Psoas muscle (tissue), 8 donors: Measurements from ENCODE around the gene GLRX2. TPM values are rescaled to one million over a fixed set of nuclear protein-coding genes. Genes with fewer than 3 reads are reported as not detected.

Source experiments
- ATAC-seq, 4 donors: fragments of 200-7000 bp; cut with Tn5 transposase; one replicate each; pipeline ENCODE4 v1.9.1; 2020; ENCODE audit warnings: moderate library complexity in 3 of 4, mild to moderate bottlenecking in 2 of 4
- DNase-seq, 2 donors: peaks; one replicate each; pipeline ENCODE4 v3.0.0-alpha.2; 2020
- H3K27ac ChIP-seq: fragments of 200-600 bp; one replicate; pipeline ENCODE4 v1.8.0; 2022
- H3K27me3 ChIP-seq, 3 donors: fragments of 200-600 bp in 1 of 3; one replicate each; pipeline versions ENCODE4 v1.6.1 to v1.8.0; 2013 to 2022; ENCODE audit warnings: low read length in 2 of 3, mild to moderate bottlenecking in 2 of 3, moderate library complexity in 1 of 3; ENCODE audit not compliant: insufficient read depth in 3 of 3
- H3K36me3 ChIP-seq, 2 donors: fragments of 200-600 bp in 1 of 2; one replicate each; pipeline versions ENCODE4 v1.6.1 to v1.8.0; 2013 to 2022; ENCODE audit warnings: low read depth in 1 of 2, mild to moderate bottlenecking in 1 of 2, moderate library complexity in 1 of 2; ENCODE audit not compliant: insufficient read depth in 1 of 2
- H3K4me1 ChIP-seq: fragments of 200-600 bp; one replicate; pipeline ENCODE4 v1.8.0; 2022
- H3K4me3 ChIP-seq: fragments of 200-600 bp; one replicate; pipeline ENCODE4 v1.8.0; 2022; ENCODE audit warnings: mild to moderate bottlenecking
- H3K9me3 ChIP-seq: fragments of 200-600 bp; one replicate; pipeline ENCODE4 v1.8.0; 2022
- WGBS, 3 donors: extraction: QIAGEN DNeasy Blood & Tissue Kit; methylation state at CpG; one replicate each; pipeline versions ENCODE4 v1.1.6 to v1.1.7; 2013; 5-methylcytosine and 5-hydroxymethylcytosine counted together
- intact Hi-C, 2 donors: fragments of 100-400 bp; cut with DNase I; formaldehyde crosslinking; loops; one replicate each; pipeline versions ENCODE4 v1.11.0 to v1.14.2; 2022
- polyA plus RNA-seq, 3 donors: library from polyadenylated mRNA; stranded (reverse); fragments of 200-250 nt; gene quantifications; one replicate each; pipeline ENCODE4 v1.2.3, GENCODE V29; 2013
- total RNA-seq, 4 donors: library from RNA; stranded (reverse); fragmentation: NEBNext Ultra II Directional in 2 of 4; extraction: Animal tissue kit (Norgen Biotek cat#: 25700) in 2 of 4; gene quantifications; one replicate each; pipeline versions ENCODE4 v1.2.1 to v1.2.4, GENCODE V29; 2021 to 2023
- TF ChIP-seq, protein P1 (sequence below): fragments of 200-600 bp; IDR thresholded peaks from one replicate; pipeline ENCODE4 v1.8.0; 2022; ENCODE audit warnings: antibody characterized with exemption
- donor health status: healthy with polysubstance abuse.
- donor health status: DM: no; HTN: no; CAD: no; lungs with moderate emphysema.
- donor health status: Bipolar disorder and iron deficiency.
- donor health status: healthy.
- donor health status: DM: yes; HTN: yes; CAD: no.
- donor health status: DM: no; HTN: no; CAD: no.
- donor health status: DM: no; HTN: no; CAD: no.
- donor health status: DM: yes; HTN: yes; CAD: no.

GLRX2 gene
- total and polyA plus RNA-seq, 7 donors = 41.3 to 97.9 (median 59.5) TPM

DNA sequence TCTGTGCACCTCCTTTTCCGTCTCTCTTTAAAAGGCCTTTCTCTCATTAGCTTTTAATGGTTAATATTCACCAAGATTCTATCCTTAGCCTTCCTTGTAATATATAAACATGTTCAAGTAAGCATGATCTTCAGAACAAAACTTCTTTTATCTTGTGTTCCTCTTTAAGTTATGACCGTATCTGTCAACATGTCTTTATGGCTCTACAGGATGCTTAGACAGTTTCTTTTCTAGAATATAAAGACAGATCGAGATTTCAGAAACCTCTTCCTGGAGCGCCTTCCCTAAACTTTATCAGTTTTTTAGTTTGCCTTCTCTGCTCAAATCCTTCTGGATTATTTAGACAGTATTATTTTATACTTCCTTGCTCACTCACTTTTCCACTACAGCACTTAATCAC is 38.6 kb downstream of the GLRX2 start:
- H3K4me3 ChIP-seq = no peak overlapping the region
- intact Hi-C loops = no loop called here
- no peak overlapping the region for H3K27ac ChIP-seq
- ATAC-seq (no peak), DNase-seq (no peak)
- TF ChIP-seq, protein P1, sequence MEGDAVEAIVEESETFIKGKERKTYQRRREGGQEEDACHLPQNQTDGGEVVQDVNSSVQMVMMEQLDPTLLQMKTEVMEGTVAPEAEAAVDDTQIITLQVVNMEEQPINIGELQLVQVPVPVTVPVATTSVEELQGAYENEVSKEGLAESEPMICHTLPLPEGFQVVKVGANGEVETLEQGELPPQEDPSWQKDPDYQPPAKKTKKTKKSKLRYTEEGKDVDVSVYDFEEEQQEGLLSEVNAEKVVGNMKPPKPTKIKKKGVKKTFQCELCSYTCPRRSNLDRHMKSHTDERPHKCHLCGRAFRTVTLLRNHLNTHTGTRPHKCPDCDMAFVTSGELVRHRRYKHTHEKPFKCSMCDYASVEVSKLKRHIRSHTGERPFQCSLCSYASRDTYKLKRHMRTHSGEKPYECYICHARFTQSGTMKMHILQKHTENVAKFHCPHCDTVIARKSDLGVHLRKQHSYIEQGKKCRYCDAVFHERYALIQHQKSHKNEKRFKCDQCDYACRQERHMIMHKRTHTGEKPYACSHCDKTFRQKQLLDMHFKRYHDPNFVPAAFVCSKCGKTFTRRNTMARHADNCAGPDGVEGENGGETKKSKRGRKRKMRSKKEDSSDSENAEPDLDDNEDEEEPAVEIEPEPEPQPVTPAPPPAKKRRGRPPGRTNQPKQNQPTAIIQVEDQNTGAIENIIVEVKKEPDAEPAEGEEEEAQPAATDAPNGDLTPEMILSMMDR = no peak
- WGBS, 3 donors = 92 to 94% (median 92%) methylated on average over 4 of the region's 4 CpGs
- peaks cover 20% of the 10 kb centered on the region for H3K4me1 ChIP-seq
- no peaks in the 10 kb centered on the region for H3K27me3 ChIP-seq
- peaks cover 0 to 9% of the 10 kb centered on the region in 2 donors for H3K36me3 ChIP-seq
- H3K9me3 ChIP-seq = no peaks in the 10 kb centered on the region

DNA sequence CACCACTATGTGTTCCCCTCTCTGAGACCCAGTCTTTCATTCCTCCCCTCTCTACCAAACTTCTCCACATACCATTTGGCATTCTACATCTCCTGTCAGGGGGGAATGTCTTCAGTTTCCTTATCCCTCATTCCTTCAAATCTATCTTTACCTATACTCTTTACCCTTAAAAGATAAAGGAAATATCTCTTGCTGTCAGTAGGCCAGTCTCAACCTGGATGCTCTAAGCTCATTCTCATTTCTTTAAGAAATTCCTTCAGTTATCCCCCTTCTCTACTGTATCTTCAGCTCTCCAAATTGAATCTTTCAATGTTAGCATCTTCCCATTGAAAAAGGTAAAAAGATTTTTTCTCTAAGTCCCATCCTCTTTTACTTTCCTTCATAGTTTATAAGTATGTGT is 39.3 kb downstream of the GLRX2 start:
- TF ChIP-seq, protein P1 = no peak
- H3K27ac ChIP-seq = no peak overlapping the region
- peaks cover 0 to 9% of the 10 kb centered on the region in 2 donors for H3K36me3 ChIP-seq
- H3K4me1 ChIP-seq = peaks cover 20% of the 10 kb centered on the region
- H3K27me3 ChIP-seq = no peaks in the 10 kb centered on the region
- DNase-seq (no peak), ATAC-seq (no peak)
- intact Hi-C loops = no loop called here
- H3K4me3 ChIP-seq = no peak overlapping the region
- no peaks in the 10 kb centered on the region for H3K9me3 ChIP-seq

DNA sequence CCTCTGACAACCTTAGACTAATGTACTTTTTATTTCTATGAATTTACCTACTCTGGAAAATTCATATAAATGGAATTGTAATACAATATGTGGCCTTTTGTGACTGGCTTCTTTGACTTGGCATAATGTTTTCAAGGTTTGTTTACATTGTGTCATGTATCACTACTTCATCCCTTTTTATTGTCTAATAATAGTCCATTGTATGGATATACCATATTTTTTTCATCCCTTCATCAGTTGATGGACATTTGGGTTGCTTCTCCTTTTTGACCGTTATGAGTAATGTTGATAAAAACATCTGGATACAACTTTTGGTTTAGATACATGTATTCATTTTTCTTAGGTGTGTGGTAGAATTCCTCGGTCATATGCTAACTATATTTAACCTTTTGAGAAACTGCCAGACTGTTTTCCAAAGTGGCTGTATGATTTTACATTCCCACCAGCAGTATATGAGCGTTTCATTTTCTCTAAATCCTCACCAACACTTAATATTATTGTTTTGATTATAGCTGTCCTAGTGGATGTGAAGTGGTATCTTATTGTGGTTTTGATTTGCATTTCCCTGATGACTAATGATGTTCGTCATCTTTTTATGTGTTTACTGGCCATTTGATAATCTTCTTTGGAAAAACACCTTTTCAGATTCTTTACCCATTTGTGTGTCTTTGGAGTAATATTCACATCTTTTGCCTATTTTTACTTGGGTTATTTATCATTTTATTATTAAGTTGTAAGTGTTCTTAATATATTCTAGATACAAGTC is 42.3 kb downstream of the GLRX2 start:
- no peaks in the 10 kb centered on the region for H3K27me3 ChIP-seq
- H3K36me3 ChIP-seq = no peaks in the 10 kb centered on the region
- H3K4me1 ChIP-seq = peaks cover 29% of the 10 kb centered on the region
- TF ChIP-seq, protein P1 = no peak
- intact Hi-C loops = loop anchor here in 1 of 2 donors (5.0 kb wide), 2 partner anchors 39 to 59 kb away; partner anchors contain the start of gene CDC73
- no peak overlapping the region for H3K27ac ChIP-seq
- no peaks in the 10 kb centered on the region for H3K9me3 ChIP-seq
- no peak for DNase-seq
- 89 to 95% (median 91%) methylated on average over 4 of the region's 4 CpGs for WGBS, 3 donors
- no peak overlapping the region for H3K4me3 ChIP-seq
- no peak for ATAC-seq

DNA sequence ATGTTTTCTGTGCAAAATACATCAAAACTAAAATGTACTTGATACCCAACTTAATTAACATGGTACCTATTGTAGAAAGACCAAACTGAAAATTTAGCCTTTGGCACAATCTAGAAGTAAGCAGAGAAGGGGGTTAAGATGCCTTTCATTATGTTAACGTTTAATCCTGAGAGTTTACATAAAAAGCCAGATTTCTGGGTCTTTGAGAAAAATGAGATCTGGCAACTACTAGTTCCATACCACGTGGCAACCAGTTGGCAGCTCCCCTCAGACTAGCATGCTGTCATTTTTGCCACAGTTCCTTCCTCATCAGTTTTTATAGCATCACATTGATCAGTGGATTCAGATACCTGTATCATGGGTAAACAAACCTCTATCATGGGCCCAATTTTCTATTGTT is 44.3 kb downstream of the GLRX2 start:
- no peaks in the 10 kb centered on the region for H3K9me3 ChIP-seq
- intact Hi-C loops = loop anchor here in 1 of 2 donors (5.0 kb wide), 2 partner anchors 41 to 61 kb away; partner anchors contain the start of gene CDC73
- peaks cover 47% of the 10 kb centered on the region for H3K4me1 ChIP-seq
- TF ChIP-seq, protein P1 = no peak
- peak overlapping the region; percentile 93 for H3K4me3 ChIP-seq
- no peaks in the 10 kb centered on the region for H3K36me3 ChIP-seq
- 11 to 19% (median 13%) methylated on average over 2 of the region's 2 CpGs for WGBS, 3 donors
- peak overlapping the region; percentile 99 for H3K27ac ChIP-seq
- no peak for ATAC-seq
- DNase-seq = no peak
- no peaks in the 10 kb centered on the region for H3K27me3 ChIP-seq
